ENCODE measurements around the gene SPACA4. TPM values are rescaled to one million over a fixed set of nuclear protein-coding genes. Genes with fewer than 3 reads are reported as not detected.
A peak's percentile ranks its signal among the peaks of the same experiment; 100 is the strongest.

Gene SPACA4
- total RNA-seq, 1 experiment from 2014 or later, result not detected

DNA sequence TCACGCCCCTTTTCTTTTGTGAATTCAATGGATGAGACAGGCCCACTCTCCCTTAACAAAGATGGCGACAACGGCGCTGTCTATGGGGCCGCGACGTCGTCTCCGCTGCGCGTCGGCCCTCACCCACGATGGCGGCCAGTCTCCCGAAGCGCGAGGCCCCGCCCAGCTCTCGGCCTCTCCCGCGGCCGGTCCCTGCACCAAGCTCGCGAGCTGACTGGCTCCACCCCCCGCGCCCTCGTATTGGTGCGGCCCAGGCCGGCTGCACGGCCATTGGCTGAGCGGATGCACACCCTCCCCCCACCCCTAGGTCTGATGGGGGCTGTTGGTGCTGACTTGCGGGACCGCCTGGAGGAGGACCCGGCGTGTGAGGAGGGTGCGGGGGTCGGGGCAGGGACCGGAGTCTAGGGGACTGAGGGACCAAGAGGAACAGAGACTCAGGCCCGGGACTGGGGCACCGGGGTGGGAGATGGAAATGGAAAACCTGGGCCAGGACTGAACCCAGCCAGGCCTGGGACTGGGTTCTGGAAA, 17.6 kb downstream of the SPACA4 start (continued):
- TF ChIP-seq, protein P1, sequence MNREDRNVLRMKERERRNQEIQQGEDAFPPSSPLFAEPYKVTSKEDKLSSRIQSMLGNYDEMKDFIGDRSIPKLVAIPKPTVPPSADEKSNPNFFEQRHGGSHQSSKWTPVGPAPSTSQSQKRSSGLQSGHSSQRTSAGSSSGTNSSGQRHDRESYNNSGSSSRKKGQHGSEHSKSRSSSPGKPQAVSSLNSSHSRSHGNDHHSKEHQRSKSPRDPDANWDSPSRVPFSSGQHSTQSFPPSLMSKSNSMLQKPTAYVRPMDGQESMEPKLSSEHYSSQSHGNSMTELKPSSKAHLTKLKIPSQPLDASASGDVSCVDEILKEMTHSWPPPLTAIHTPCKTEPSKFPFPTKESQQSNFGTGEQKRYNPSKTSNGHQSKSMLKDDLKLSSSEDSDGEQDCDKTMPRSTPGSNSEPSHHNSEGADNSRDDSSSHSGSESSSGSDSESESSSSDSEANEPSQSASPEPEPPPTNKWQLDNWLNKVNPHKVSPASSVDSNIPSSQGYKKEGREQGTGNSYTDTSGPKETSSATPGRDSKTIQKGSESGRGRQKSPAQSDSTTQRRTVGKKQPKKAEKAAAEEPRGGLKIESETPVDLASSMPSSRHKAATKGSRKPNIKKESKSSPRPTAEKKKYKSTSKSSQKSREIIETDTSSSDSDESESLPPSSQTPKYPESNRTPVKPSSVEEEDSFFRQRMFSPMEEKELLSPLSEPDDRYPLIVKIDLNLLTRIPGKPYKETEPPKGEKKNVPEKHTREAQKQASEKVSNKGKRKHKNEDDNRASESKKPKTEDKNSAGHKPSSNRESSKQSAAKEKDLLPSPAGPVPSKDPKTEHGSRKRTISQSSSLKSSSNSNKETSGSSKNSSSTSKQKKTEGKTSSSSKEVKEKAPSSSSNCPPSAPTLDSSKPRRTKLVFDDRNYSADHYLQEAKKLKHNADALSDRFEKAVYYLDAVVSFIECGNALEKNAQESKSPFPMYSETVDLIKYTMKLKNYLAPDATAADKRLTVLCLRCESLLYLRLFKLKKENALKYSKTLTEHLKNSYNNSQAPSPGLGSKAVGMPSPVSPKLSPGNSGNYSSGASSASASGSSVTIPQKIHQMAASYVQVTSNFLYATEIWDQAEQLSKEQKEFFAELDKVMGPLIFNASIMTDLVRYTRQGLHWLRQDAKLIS (CRISPR knock-in tag; IDR thresholded peaks at IDR 0.05; ENCODE audit: borderline replicate concordance), result no peak
- TF ChIP-seq, protein P2, sequence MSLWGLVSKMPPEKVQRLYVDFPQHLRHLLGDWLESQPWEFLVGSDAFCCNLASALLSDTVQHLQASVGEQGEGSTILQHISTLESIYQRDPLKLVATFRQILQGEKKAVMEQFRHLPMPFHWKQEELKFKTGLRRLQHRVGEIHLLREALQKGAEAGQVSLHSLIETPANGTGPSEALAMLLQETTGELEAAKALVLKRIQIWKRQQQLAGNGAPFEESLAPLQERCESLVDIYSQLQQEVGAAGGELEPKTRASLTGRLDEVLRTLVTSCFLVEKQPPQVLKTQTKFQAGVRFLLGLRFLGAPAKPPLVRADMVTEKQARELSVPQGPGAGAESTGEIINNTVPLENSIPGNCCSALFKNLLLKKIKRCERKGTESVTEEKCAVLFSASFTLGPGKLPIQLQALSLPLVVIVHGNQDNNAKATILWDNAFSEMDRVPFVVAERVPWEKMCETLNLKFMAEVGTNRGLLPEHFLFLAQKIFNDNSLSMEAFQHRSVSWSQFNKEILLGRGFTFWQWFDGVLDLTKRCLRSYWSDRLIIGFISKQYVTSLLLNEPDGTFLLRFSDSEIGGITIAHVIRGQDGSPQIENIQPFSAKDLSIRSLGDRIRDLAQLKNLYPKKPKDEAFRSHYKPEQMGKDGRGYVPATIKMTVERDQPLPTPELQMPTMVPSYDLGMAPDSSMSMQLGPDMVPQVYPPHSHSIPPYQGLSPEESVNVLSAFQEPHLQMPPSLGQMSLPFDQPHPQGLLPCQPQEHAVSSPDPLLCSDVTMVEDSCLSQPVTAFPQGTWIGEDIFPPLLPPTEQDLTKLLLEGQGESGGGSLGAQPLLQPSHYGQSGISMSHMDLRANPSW (CRISPR knock-in tag; conservative IDR thresholded peaks at IDR 0.05; ENCODE audit: low read depth), result no peak
- TF ChIP-seq, protein P3, sequence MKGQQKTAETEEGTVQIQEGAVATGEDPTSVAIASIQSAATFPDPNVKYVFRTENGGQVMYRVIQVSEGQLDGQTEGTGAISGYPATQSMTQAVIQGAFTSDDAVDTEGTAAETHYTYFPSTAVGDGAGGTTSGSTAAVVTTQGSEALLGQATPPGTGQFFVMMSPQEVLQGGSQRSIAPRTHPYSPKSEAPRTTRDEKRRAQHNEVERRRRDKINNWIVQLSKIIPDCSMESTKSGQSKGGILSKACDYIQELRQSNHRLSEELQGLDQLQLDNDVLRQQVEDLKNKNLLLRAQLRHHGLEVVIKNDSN (CRISPR knock-in tag; IDR thresholded peaks at IDR 0.05), result peak; percentile 34; the same call in 1 of the 2 replicates
- TF ChIP-seq OVOL2 (CRISPR knock-in tag; IDR thresholded peaks at IDR 0.05; ENCODE audit: borderline replicate concordance) (no peak), NFYB (CRISPR knock-in tag; conservative IDR thresholded peaks at IDR 0.05; ENCODE audit: low read depth) (peak; percentile 88), ZNF232 (CRISPR knock-in tag; IDR thresholded peaks at IDR 0.05) (peak; percentile 69; the same call in 1 of the 2 replicates), TEAD1 (CRISPR knock-in tag; IDR thresholded peaks at IDR 0.05) (0 out of 2 replicates have a peak, but pooled peaks have one; percentile 11), ATF1 (CRISPR knock-in tag; IDR thresholded peaks at IDR 0.05) (no peak), NR3C1 (CRISPR knock-in tag; conservative IDR thresholded peaks at IDR 0.05; ENCODE audit: low read depth) (no peak), JAZF1 (CRISPR knock-in tag; IDR thresholded peaks at IDR 0.05) (no peak), ZNF121 (CRISPR knock-in tag; IDR thresholded peaks at IDR 0.05) (no peak), KAT7 (CRISPR knock-in tag; IDR thresholded peaks at IDR 0.05; ENCODE audit: borderline replicate concordance) (0 out of 2 replicates have a peak, but pooled peaks have one; percentile 31), ESRRA (CRISPR knock-in tag; IDR thresholded peaks at IDR 0.05; ENCODE audit: borderline replicate concordance) (no peak), MXD4 (CRISPR knock-in tag; IDR thresholded peaks at IDR 0.05; ENCODE audit: borderline replicate concordance) (no peak), CREM (CRISPR knock-in tag; IDR thresholded peaks at IDR 0.05) (0 out of 2 replicates have a peak, but pooled peaks have one; percentile 17), ZNF219 (CRISPR knock-in tag; IDR thresholded peaks at IDR 0.05; ENCODE audit: borderline replicate concordance) (no peak)
- TF ChIP-seq, protein P4, sequence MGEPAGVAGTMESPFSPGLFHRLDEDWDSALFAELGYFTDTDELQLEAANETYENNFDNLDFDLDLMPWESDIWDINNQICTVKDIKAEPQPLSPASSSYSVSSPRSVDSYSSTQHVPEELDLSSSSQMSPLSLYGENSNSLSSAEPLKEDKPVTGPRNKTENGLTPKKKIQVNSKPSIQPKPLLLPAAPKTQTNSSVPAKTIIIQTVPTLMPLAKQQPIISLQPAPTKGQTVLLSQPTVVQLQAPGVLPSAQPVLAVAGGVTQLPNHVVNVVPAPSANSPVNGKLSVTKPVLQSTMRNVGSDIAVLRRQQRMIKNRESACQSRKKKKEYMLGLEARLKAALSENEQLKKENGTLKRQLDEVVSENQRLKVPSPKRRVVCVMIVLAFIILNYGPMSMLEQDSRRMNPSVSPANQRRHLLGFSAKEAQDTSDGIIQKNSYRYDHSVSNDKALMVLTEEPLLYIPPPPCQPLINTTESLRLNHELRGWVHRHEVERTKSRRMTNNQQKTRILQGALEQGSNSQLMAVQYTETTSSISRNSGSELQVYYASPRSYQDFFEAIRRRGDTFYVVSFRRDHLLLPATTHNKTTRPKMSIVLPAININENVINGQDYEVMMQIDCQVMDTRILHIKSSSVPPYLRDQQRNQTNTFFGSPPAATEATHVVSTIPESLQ (CRISPR knock-in tag; IDR thresholded peaks at IDR 0.05), result no peak
- TF ChIP-seq, protein P5, sequence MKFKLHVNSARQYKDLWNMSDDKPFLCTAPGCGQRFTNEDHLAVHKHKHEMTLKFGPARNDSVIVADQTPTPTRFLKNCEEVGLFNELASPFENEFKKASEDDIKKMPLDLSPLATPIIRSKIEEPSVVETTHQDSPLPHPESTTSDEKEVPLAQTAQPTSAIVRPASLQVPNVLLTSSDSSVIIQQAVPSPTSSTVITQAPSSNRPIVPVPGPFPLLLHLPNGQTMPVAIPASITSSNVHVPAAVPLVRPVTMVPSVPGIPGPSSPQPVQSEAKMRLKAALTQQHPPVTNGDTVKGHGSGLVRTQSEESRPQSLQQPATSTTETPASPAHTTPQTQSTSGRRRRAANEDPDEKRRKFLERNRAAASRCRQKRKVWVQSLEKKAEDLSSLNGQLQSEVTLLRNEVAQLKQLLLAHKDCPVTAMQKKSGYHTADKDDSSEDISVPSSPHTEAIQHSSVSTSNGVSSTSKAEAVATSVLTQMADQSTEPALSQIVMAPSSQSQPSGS (CRISPR knock-in tag; IDR thresholded peaks at IDR 0.05; ENCODE audit: borderline replicate concordance, low read depth), result no peak
- TF ChIP-seq, protein P6, sequence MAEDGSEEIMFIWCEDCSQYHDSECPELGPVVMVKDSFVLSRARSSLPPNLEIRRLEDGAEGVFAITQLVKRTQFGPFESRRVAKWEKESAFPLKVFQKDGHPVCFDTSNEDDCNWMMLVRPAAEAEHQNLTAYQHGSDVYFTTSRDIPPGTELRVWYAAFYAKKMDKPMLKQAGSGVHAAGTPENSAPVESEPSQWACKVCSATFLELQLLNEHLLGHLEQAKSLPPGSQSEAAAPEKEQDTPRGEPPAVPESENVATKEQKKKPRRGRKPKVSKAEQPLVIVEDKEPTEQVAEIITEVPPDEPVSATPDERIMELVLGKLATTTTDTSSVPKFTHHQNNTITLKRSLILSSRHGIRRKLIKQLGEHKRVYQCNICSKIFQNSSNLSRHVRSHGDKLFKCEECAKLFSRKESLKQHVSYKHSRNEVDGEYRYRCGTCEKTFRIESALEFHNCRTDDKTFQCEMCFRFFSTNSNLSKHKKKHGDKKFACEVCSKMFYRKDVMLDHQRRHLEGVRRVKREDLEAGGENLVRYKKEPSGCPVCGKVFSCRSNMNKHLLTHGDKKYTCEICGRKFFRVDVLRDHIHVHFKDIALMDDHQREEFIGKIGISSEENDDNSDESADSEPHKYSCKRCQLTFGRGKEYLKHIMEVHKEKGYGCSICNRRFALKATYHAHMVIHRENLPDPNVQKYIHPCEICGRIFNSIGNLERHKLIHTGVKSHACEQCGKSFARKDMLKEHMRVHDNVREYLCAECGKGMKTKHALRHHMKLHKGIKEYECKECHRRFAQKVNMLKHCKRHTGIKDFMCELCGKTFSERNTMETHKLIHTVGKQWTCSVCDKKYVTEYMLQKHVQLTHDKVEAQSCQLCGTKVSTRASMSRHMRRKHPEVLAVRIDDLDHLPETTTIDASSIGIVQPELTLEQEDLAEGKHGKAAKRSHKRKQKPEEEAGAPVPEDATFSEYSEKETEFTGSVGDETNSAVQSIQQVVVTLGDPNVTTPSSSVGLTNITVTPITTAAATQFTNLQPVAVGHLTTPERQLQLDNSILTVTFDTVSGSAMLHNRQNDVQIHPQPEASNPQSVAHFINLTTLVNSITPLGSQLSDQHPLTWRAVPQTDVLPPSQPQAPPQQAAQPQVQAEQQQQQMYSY (CRISPR knock-in tag; IDR thresholded peaks at IDR 0.05), result peak; percentile 85
- TF ChIP-seq, protein P7, sequence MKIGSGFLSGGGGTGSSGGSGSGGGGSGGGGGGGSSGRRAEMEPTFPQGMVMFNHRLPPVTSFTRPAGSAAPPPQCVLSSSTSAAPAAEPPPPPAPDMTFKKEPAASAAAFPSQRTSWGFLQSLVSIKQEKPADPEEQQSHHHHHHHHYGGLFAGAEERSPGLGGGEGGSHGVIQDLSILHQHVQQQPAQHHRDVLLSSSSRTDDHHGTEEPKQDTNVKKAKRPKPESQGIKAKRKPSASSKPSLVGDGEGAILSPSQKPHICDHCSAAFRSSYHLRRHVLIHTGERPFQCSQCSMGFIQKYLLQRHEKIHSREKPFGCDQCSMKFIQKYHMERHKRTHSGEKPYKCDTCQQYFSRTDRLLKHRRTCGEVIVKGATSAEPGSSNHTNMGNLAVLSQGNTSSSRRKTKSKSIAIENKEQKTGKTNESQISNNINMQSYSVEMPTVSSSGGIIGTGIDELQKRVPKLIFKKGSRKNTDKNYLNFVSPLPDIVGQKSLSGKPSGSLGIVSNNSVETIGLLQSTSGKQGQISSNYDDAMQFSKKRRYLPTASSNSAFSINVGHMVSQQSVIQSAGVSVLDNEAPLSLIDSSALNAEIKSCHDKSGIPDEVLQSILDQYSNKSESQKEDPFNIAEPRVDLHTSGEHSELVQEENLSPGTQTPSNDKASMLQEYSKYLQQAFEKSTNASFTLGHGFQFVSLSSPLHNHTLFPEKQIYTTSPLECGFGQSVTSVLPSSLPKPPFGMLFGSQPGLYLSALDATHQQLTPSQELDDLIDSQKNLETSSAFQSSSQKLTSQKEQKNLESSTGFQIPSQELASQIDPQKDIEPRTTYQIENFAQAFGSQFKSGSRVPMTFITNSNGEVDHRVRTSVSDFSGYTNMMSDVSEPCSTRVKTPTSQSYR (CRISPR knock-in tag; IDR thresholded peaks at IDR 0.05), result no peak
- TF ChIP-seq, protein P8, sequence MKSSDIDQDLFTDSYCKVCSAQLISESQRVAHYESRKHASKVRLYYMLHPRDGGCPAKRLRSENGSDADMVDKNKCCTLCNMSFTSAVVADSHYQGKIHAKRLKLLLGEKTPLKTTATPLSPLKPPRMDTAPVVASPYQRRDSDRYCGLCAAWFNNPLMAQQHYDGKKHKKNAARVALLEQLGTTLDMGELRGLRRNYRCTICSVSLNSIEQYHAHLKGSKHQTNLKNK (CRISPR knock-in tag; IDR thresholded peaks at IDR 0.05), result no peak
